CD14-positive monocyte (primary cell): ENCODE results near the gene ZNF844. TPM values are rescaled to one million over a fixed set of nuclear protein-coding genes. Genes with fewer than 3 reads are reported as not detected.

Experiments
- DNase-seq, 3 donors: peaks; one replicate each; pipeline ENCODE4 v3.0.0-alpha.2; 2011 to 2022
- H2AFZ ChIP-seq: 2 replicates; pipeline ENCODE4 v1.6.0; 2012; ENCODE audit warnings: mild to moderate bottlenecking, low read depth, low read length, inconsistent platforms; ENCODE audit not compliant: insufficient read depth, poor library complexity, severe bottlenecking
- H3K27ac ChIP-seq, 2 donors: 1 replicate in 1 of 2; 2 replicates in 1 of 2; pipeline ENCODE4 v1.5.1; 2012 to 2013; ENCODE audit warnings: low read length in 2 of 2, control low read depth in 1 of 2, inconsistent platforms in 1 of 2, low read depth in 1 of 2, mild to moderate bottlenecking in 1 of 2
- H3K27me3 ChIP-seq, 2 donors: one replicate each; pipeline versions ENCODE4 v1.6.0 to v1.6.1; 2011 to 2013; ENCODE audit warnings: low read length in 2 of 2; ENCODE audit not compliant: control insufficient read depth in 2 of 2, insufficient read depth in 2 of 2
- H3K36me3 ChIP-seq, 2 donors: replicated peaks in 1 of 2; 1 replicate in 1 of 2; 2 replicates in 1 of 2; pipeline versions ENCODE4 v1.5.1 to v1.6.1; 2012 to 2013; ENCODE audit warnings: low read length in 2 of 2, control low read depth in 1 of 2, inconsistent platforms in 1 of 2, mild to moderate bottlenecking in 1 of 2; ENCODE audit not compliant: insufficient read depth in 2 of 2, control insufficient read depth in 1 of 2
- H3K4me1 ChIP-seq, 2 donors: 1 replicate in 1 of 2; 2 replicates in 1 of 2; pipeline versions ENCODE4 v1.5.1 to v1.6.1; 2012 to 2013; ENCODE audit warnings: low read length in 2 of 2, control low read depth in 1 of 2, inconsistent platforms in 1 of 2, mild to moderate bottlenecking in 1 of 2, moderate library complexity in 1 of 2; ENCODE audit not compliant: insufficient read depth in 2 of 2, control insufficient read depth in 1 of 2
- H3K4me2 ChIP-seq: replicated peaks from 2 replicates; pipeline ENCODE3; 2012; ENCODE audit warnings: low read length, moderate library complexity, mild to moderate bottlenecking; ENCODE audit not compliant: poor library complexity, severe bottlenecking; ENCODE audit errors: extremely low read depth
- H3K4me3 ChIP-seq, 3 experiments: fragments of 200-600 bp in 1 of 3; sonication (generic) in 1 of 3; replicated peaks in 1 of 3; 1 replicate in 2 of 3; 2 replicates in 1 of 3; pipeline ENCODE4 v1.5.1; 2011 to 2013; ENCODE audit warnings: low read length in 3 of 3, mild to moderate bottlenecking in 3 of 3, control low read depth in 2 of 3, low read depth in 2 of 3, inconsistent platforms in 1 of 3, moderate library complexity in 1 of 3
- H3K79me2 ChIP-seq: 2 replicates; pipeline ENCODE4 v1.6.0; 2012; ENCODE audit warnings: mild to moderate bottlenecking, control low read depth, inconsistent platforms, low read length, moderate library complexity; ENCODE audit not compliant: insufficient read depth
- H3K9ac ChIP-seq: 2 replicates; pipeline ENCODE4 v1.6.0; 2017; ENCODE audit warnings: low read length, mild to moderate bottlenecking; ENCODE audit not compliant: insufficient read depth, poor library complexity, severe bottlenecking
- H3K9me3 ChIP-seq, 2 donors: replicated peaks in 1 of 2; 1 replicate in 1 of 2; 2 replicates in 1 of 2; pipeline versions ENCODE4 v1.5.1 to v1.6.1; 2012 to 2013; ENCODE audit warnings: low read length in 2 of 2, control low read depth in 1 of 2; ENCODE audit not compliant: control insufficient read depth in 1 of 2, insufficient read depth in 1 of 2
- H4K20me1 ChIP-seq: 2 replicates; pipeline ENCODE4 v1.6.0; 2012; ENCODE audit warnings: mild to moderate bottlenecking, low read length, control low read depth, moderate library complexity; ENCODE audit not compliant: insufficient read depth
- H3K27ac Mint-ChIP-seq, 7 donors: one replicate each; pipeline ENCODE4 v1.8.0; 2020; ENCODE audit warnings: mild to moderate bottlenecking in 7 of 7, mixed read lengths in 7 of 7, moderate library complexity in 6 of 7, inconsistent platforms in 2 of 7
- H3K27me3 Mint-ChIP-seq, 3 donors: one replicate each; pipeline ENCODE4 v1.8.0; 2021 to 2022; ENCODE audit warnings: low read depth in 3 of 3, mild to moderate bottlenecking in 3 of 3, mixed read lengths in 3 of 3, moderate library complexity in 3 of 3, inconsistent platforms in 1 of 3
- H3K36me3 Mint-ChIP-seq, 2 donors: one replicate each; pipeline ENCODE4 v1.8.0; 2020; ENCODE audit warnings: mixed read lengths in 2 of 2, inconsistent platforms in 1 of 2, mild to moderate bottlenecking in 1 of 2
- H3K4me1 Mint-ChIP-seq: one replicate; pipeline ENCODE4 v1.8.0; 2020; ENCODE audit warnings: mild to moderate bottlenecking, mixed read lengths
- H3K4me3 Mint-ChIP-seq, 2 donors: one replicate each; pipeline ENCODE4 v1.8.0; 2020; ENCODE audit warnings: mild to moderate bottlenecking in 2 of 2, mixed read lengths in 2 of 2, moderate library complexity in 1 of 2
- H3K9me3 Mint-ChIP-seq, 7 donors: one replicate each; pipeline ENCODE4 v1.8.0; 2020 to 2022; ENCODE audit warnings: mixed read lengths in 7 of 7, mild to moderate bottlenecking in 6 of 7, moderate library complexity in 6 of 7, inconsistent platforms in 2 of 7
- WGBS: methylation state at CpG from one replicate; pipeline ENCODE4 v1.1.5; 2013; ENCODE audit warnings: missing lambda C conversion rate; ENCODE audit not compliant: insufficient coverage; 5-methylcytosine and 5-hydroxymethylcytosine counted together
- intact Hi-C, 2 donors: fragments of 100-400 bp; cut with micrococcal nuclease; formaldehyde crosslinking; loops; one replicate each; pipeline versions ENCODE4 v1.15.0 to v1.15.1; 2023
- polyA plus RNA-seq, 3 donors: library from polyadenylated mRNA; depleted of rRNA in 1 of 3; unstranded in 2 of 3; stranded (reverse) in 1 of 3; fragments of 300-500 nt in 2 of 3; fragments of >200 nt in 1 of 3; fragmentation: Illumina TruSeq in 2 of 3; gene quantifications; 1 replicate in 2 of 3; 2 replicates in 1 of 3; pipeline ENCODE4 v1.2.3, GENCODE V29; 2012 to 2021
- TF ChIP-seq, protein P1 (sequence below): fragments of 200-600 bp; IDR thresholded peaks from one replicate; pipeline ENCODE4 v1.8.0; 2022; ENCODE audit warnings: antibody characterized with exemption, mild to moderate bottlenecking

The ZNF844 gene
- polyA plus RNA-seq, 3 donors: 1.9 to 2.2 (median 2.0) TPM

DNA sequence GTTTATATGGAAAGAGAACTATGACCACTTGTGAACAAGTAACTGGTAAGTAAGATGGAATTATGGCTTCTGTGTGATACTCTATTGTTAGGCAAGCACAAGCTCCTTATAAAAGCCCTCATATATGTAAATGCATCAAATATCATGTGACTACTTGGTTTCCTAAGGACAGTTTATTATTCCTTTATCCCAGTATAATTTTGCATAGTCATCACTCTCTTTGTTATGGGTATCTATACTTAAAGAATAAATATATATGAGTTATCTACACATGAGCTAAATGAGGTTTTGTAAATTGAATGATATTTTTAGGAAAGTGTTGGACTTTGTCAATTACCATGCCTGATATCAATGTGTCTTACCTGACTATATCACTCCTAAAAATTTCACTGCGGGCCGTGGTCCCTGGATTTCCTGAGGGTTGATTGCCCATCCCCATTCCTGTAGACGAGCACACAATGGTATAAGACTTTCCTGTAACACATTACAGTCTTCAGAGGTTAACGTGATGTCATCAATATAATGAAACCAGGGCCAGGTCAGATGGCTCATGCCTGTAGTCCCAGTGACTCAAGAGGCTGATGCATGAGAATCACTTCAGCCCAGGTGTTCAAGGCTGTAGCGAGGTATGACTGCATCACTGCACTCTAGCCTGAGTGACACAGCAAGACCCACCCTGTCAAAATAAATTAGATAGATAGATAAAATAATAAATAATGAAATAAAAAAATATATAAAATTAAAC, 20.7 kb downstream of the ZNF844 start:
- intact Hi-C loops: no loop called here

DNA sequence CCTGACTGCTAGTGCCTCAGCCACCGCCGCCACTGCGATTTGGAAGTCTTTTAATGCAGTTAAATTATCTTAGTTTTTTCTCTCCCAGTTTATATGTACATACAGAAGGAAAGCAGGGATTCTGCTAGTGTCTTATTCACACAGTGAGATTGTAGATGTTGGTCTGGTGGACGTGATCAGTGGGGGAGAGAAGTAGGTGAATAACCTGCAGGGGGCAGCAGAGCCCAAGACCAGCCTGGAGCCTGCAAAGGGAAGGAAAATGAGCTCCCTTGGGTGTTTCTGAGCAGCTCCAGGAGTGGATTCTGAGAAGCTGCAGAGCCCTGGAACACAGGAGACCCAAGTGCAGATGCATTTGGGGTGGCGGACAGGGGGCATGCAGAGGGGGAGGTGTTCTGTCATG, 26.3 kb downstream of the ZNF844 start:
- H3K27me3 Mint-ChIP-seq: peaks cover 0 to 3% (median 1%) of the 10 kb centered on the region in 3 donors
- intact Hi-C loops: loop anchor here (5.0 kb wide), 1 partner anchor 51 kb away; the partner anchor contains the start of gene ZNF20 (in 2 of the 2)
- WGBS: 49% methylated on average over 2 of the region's 5 CpGs
- DNase-seq: peak; percentile 34 to 53 (median 50)
- H3K36me3 Mint-ChIP-seq: peaks cover 3 to 4% of the 10 kb centered on the region in 2 donors
- peaks cover 30% of the 10 kb centered on the region for H3K4me1 Mint-ChIP-seq
- H3K4me3 Mint-ChIP-seq: no peak overlapping the region
- TF ChIP-seq, protein P1, sequence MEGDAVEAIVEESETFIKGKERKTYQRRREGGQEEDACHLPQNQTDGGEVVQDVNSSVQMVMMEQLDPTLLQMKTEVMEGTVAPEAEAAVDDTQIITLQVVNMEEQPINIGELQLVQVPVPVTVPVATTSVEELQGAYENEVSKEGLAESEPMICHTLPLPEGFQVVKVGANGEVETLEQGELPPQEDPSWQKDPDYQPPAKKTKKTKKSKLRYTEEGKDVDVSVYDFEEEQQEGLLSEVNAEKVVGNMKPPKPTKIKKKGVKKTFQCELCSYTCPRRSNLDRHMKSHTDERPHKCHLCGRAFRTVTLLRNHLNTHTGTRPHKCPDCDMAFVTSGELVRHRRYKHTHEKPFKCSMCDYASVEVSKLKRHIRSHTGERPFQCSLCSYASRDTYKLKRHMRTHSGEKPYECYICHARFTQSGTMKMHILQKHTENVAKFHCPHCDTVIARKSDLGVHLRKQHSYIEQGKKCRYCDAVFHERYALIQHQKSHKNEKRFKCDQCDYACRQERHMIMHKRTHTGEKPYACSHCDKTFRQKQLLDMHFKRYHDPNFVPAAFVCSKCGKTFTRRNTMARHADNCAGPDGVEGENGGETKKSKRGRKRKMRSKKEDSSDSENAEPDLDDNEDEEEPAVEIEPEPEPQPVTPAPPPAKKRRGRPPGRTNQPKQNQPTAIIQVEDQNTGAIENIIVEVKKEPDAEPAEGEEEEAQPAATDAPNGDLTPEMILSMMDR: peak; percentile 69
- Histone ChIP-seq H3K79me2 (peaks cover 14% of the 10 kb centered on the region), H3K9ac (no peak overlapping the region), H2AFZ (no peak overlapping the region), H3K27me3 (no peaks in the 10 kb centered on the region), H3K4me3 (no peak overlapping the region), H3K4me2 (no peak overlapping the region), H4K20me1 (no peaks in the 10 kb centered on the region), H3K27ac (no peak overlapping the region), H3K9me3 (peaks cover 5 to 7% of the 10 kb centered on the region in 2 donors), H3K36me3 (no peaks in the 10 kb centered on the region), H3K4me1 (peaks cover 13 to 14% of the 10 kb centered on the region in 2 donors)
- no peak overlapping the region for H3K27ac Mint-ChIP-seq
- H3K9me3 Mint-ChIP-seq: peaks cover 5 to 22% (median 15%) of the 10 kb centered on the region in 7 donors

More for the DNA sequence above, 20.7 kb downstream of the ZNF844 start:
- Histone ChIP-seq H3K36me3 (no peaks in the 10 kb centered on the region), H3K4me2 (no peak overlapping the region), H3K27ac (no peak overlapping the region), H3K79me2 (no peaks in the 10 kb centered on the region), H2AFZ (no peak overlapping the region), H3K9me3 (peaks cover 49 to 59% of the 10 kb centered on the region in 2 donors), H3K4me3 (no peak overlapping the region), H3K27me3 (no peaks in the 10 kb centered on the region), H3K4me1 (no peaks in the 10 kb centered on the region), H4K20me1 (no peaks in the 10 kb centered on the region), H3K9ac (no peak overlapping the region)
- Mint-ChIP-seq H3K4me1 (no peaks in the 10 kb centered on the region), H3K9me3 (peaks cover 8 to 64% (median 62%) of the 10 kb centered on the region in 7 donors), H3K27me3 (peaks cover 0 to 2% (median 0%) of the 10 kb centered on the region in 3 donors), H3K36me3 (no peaks in the 10 kb centered on the region), H3K27ac (no peak overlapping the region), H3K4me3 (no peak overlapping the region)
- no peak for DNase-seq
- TF ChIP-seq, protein P1: no peak
- WGBS: 97% methylated on average over 4 of the region's 5 CpGs
